ENCODE data around the gene CRLF3. TPM values are rescaled to one million over a fixed set of nuclear protein-coding genes. Genes with fewer than 3 reads are reported as not detected.

Gene CRLF3
- total and polyA plus RNA-seq, 7 donors: 7.2 to 17.4 (median 10.8) TPM

GRCh38 chr17:30794372-30794771 is 30.1 kb downstream of the CRLF3 start:
- Histone ChIP-seq H3K27me3 (no peaks in the 10 kb centered on the region), H3K36me3 (peaks cover 6 to 69% (median 24%) of the 10 kb centered on the region in 4 donors), H3K4me3 (no peak overlapping the region), H3K27ac (no peak overlapping the region), H3K4me1 (no peaks in the 10 kb centered on the region), H3K9me3 (no peaks in the 10 kb centered on the region)
- WGBS, 2 donors: 93 to 94% methylated on average over 5 of the region's 5 CpGs
- intact Hi-C loops (cut with DNase I): no loop called here
- no peak for TF ChIP-seq POLR2A (IDR thresholded peaks at IDR 0.05)
- no peak for TF ChIP-seq CTCF (IDR thresholded peaks at IDR 0.05)
- no peak for TF ChIP-seq EP300 (IDR thresholded peaks at IDR 0.05)
- TF ChIP-seq POLR2AphosphoS5 (IDR thresholded peaks at IDR 0.05): no peak
- no peak for DNase-seq

- no peak for DNase-seq
- H3K36me3 ChIP-seq: peaks cover 6 to 76% (median 28%) of the 10 kb centered on the region in 4 donors
- TF ChIP-seq CTCF (IDR thresholded peaks at IDR 0.05) (no peak), EP300 (IDR thresholded peaks at IDR 0.05) (no peak), POLR2AphosphoS5 (IDR thresholded peaks at IDR 0.05) (no peak), POLR2A (IDR thresholded peaks at IDR 0.05) (no peak)
- H3K27me3 ChIP-seq: no peaks in the 10 kb centered on the region
- no peak overlapping the region for H3K27ac ChIP-seq
- no peaks in the 10 kb centered on the region for H3K9me3 ChIP-seq
- intact Hi-C loops (cut with DNase I): no loop called here
- WGBS, 2 donors: 92 to 93% methylated on average over 9 of the region's 9 CpGs
- H3K4me1 ChIP-seq: no peaks in the 10 kb centered on the region
- H3K4me3 ChIP-seq: no peak overlapping the region
Observed at GRCh38 chr17:30793282-30793977, 31.1 kb downstream of the CRLF3 start.

- Histone ChIP-seq H3K27ac (no peak overlapping the region), H3K36me3 (peaks cover 17 to 88% (median 36%) of the 10 kb centered on the region in 4 donors), H3K4me3 (no peak overlapping the region)
Observed at GRCh38 chr17:30790279-30790678, 34.2 kb downstream of the CRLF3 start.

GRCh38 chr17:30788918-30789317 is 35.6 kb downstream of the CRLF3 start:
- 90 to 93% methylated on average over 2 of the region's 2 CpGs for WGBS, 2 donors
- no peaks in the 10 kb centered on the region for H3K4me1 ChIP-seq
- H3K36me3 ChIP-seq: peaks cover 19 to 90% (median 31%) of the 10 kb centered on the region in 4 donors
- TF ChIP-seq POLR2A (IDR thresholded peaks at IDR 0.05) (no peak), CTCF (IDR thresholded peaks at IDR 0.05) (no peak), EP300 (IDR thresholded peaks at IDR 0.05) (no peak), POLR2AphosphoS5 (IDR thresholded peaks at IDR 0.05) (no peak)
- no peaks in the 10 kb centered on the region for H3K9me3 ChIP-seq
- no peak overlapping the region for H3K4me3 ChIP-seq
- H3K27ac ChIP-seq: peak overlapping the region in 1 of 4 donors; percentile 13
- intact Hi-C loops (cut with DNase I): no loop called here
- H3K27me3 ChIP-seq: no peaks in the 10 kb centered on the region
- no peak for DNase-seq

More at GRCh38 chr17:30790279-30790678, 34.2 kb downstream of the CRLF3 start:
- intact Hi-C loops (cut with DNase I): no loop called here
- Histone ChIP-seq H3K9me3 (no peaks in the 10 kb centered on the region), H3K4me1 (no peaks in the 10 kb centered on the region), H3K27me3 (no peaks in the 10 kb centered on the region)
- 59 to 65% methylated on average over 2 of the region's 2 CpGs for WGBS, 2 donors
- DNase-seq: no peak
- TF ChIP-seq EP300 (IDR thresholded peaks at IDR 0.05): no peak
- TF ChIP-seq CTCF (IDR thresholded peaks at IDR 0.05): no peak
- TF ChIP-seq POLR2AphosphoS5 (IDR thresholded peaks at IDR 0.05): no peak
- TF ChIP-seq POLR2A (IDR thresholded peaks at IDR 0.05): no peak
